Fibroblast of lung (primary cell): ENCODE measurements around the gene HSF4. TPM values are rescaled to one million over a fixed set of nuclear protein-coding genes. Genes with fewer than 3 reads are reported as not detected.

Experiments used
- DNase-seq, 2 donors: peaks; one replicate each; pipeline versions ENCODE4 v3.0.0 to v3.0.0-alpha.2; 2010; ENCODE audit warnings: low read depth in 2 of 2
- H2AFZ ChIP-seq: 2 replicates; pipeline ENCODE4 v1.5.1; 2012; ENCODE audit warnings: low read length, control low read depth, inconsistent platforms
- H3K27ac ChIP-seq: 2 replicates; pipeline ENCODE4 v1.5.1; 2011; ENCODE audit warnings: low read length, control low read depth; ENCODE audit not compliant: insufficient read depth
- H3K27me3 ChIP-seq: 2 replicates; pipeline ENCODE4 v1.5.1; 2011; ENCODE audit warnings: mild to moderate bottlenecking, low read length; ENCODE audit not compliant: control insufficient read depth, insufficient read depth
- H3K36me3 ChIP-seq: 2 replicates; pipeline ENCODE4 v1.5.1; 2011; ENCODE audit warnings: low read length; ENCODE audit not compliant: control insufficient read depth, insufficient read depth
- H3K4me1 ChIP-seq: 2 replicates; pipeline ENCODE4 v1.5.1; 2011; ENCODE audit warnings: low read length; ENCODE audit not compliant: control insufficient read depth, insufficient read depth; ENCODE audit errors: extremely low read depth
- H3K4me2 ChIP-seq: 2 replicates; pipeline ENCODE4 v1.5.1; 2011; ENCODE audit warnings: low read length, control low read depth; ENCODE audit not compliant: insufficient read depth; ENCODE audit errors: extremely low read depth
- H3K4me3 ChIP-seq, 4 experiments: fragments of 200-600 bp in 1 of 4; sonication (generic) in 1 of 4; replicated peaks in 1 of 4; 2 replicates each; pipeline ENCODE4 v1.5.1; 2011 to 2016; ENCODE audit warnings: low read length in 4 of 4, low read depth in 3 of 4, mild to moderate bottlenecking in 3 of 4, control low read depth in 2 of 4, inconsistent platforms in 1 of 4, mixed read lengths in 1 of 4; ENCODE audit not compliant: insufficient read depth in 1 of 4; ENCODE audit errors: control extremely low read depth in 1 of 4
- H3K79me2 ChIP-seq: 2 replicates; pipeline ENCODE4 v1.5.1; 2012; ENCODE audit warnings: mild to moderate bottlenecking, low read length, inconsistent platforms; ENCODE audit not compliant: control insufficient read depth, insufficient read depth
- H3K9ac ChIP-seq: 2 replicates; pipeline ENCODE4 v1.5.1; 2011; ENCODE audit warnings: mild to moderate bottlenecking, low read length, control low read depth; ENCODE audit not compliant: insufficient read depth
- H3K9me3 ChIP-seq: 2 replicates; pipeline ENCODE4 v1.5.1; 2012; ENCODE audit warnings: low read depth, low read length; ENCODE audit not compliant: control insufficient read depth, insufficient read depth
- H4K20me1 ChIP-seq: 2 replicates; pipeline ENCODE4 v1.5.1; 2011; ENCODE audit warnings: low read length; ENCODE audit not compliant: control insufficient read depth, insufficient read depth; ENCODE audit errors: extremely low read depth
- CTCF ChIP-seq, 2 donors: IDR thresholded peaks in 1 of 2; conservative IDR thresholded peaks in 1 of 2; 1 replicate in 1 of 2; 2 replicates in 1 of 2; pipeline ENCODE4 v1.5.1; 2011 to 2012; ENCODE audit warnings: low read length in 2 of 2, control low read depth in 1 of 2, inconsistent platforms in 1 of 2, low read depth in 1 of 2, mild to moderate bottlenecking in 1 of 2
- EZH2 ChIP-seq: IDR thresholded peaks from 2 replicates; pipeline ENCODE4 v1.5.1; 2012; ENCODE audit warnings: low read length, control low read depth, mild to moderate bottlenecking; ENCODE audit errors: missing control alignments
- polyA plus RNA-seq, 2 donors: library from polyadenylated mRNA; depleted of rRNA in 1 of 2; stranded (reverse) in 1 of 2; unstranded in 1 of 2; fragments of >200 nt; gene quantifications; 2 replicates each; pipeline ENCODE4 v1.2.1, GENCODE V29; 2011 to 2012; ENCODE audit warnings: missing spikeins in 1 of 2
- total RNA-seq: library from RNA; depleted of rRNA; stranded (reverse); fragments of >200 nt; gene quantifications from 2 replicates; pipeline ENCODE4 v1.2.1, GENCODE V29; 2014

HSF4 gene
- total and polyA plus RNA-seq, 2 donors (not counting 1 experiment from before 2014, with no cell fraction given): 6.4 to 25.8 TPM

- Histone ChIP-seq H4K20me1 (no peaks in the 10 kb centered on the region), H3K79me2 (peaks cover 21% of the 10 kb centered on the region), H3K27ac (no peak overlapping the region), H3K9me3 (no peaks in the 10 kb centered on the region), H3K4me2 (no peak overlapping the region), H3K36me3 (peaks cover 51% of the 10 kb centered on the region), H3K9ac (no peak overlapping the region), H3K4me1 (peaks cover 9% of the 10 kb centered on the region), H3K27me3 (no peaks in the 10 kb centered on the region), H2AFZ (no peak overlapping the region), H3K4me3 (no peak overlapping the region)
- TF ChIP-seq CTCF (conservative IDR thresholded peaks at IDR 0.05 in 1 of 2, IDR thresholded peaks at IDR 0.05 in 1 of 2; ENCODE audit: low read depth in 1 of 2, low read length in 2 of 2): no peak
- TF ChIP-seq EZH2: no peak
- DNase-seq: no peak
These were observed 33.2 kb downstream of the HSF4 start for GRCh38 chr16:67197704-67198103.

- H3K9ac ChIP-seq: no peak overlapping the region
- H3K4me1 ChIP-seq: peaks cover 3% of the 10 kb centered on the region
- no peak overlapping the region for H3K27ac ChIP-seq
- no peaks in the 10 kb centered on the region for H4K20me1 ChIP-seq
- H3K4me2 ChIP-seq: no peak overlapping the region
- H3K9me3 ChIP-seq: no peaks in the 10 kb centered on the region
- peaks cover 53% of the 10 kb centered on the region for H3K36me3 ChIP-seq
- H3K79me2 ChIP-seq: peaks cover 15% of the 10 kb centered on the region
- TF ChIP-seq EZH2 (no peak), CTCF (conservative IDR thresholded peaks at IDR 0.05 in 1 of 2, IDR thresholded peaks at IDR 0.05 in 1 of 2; ENCODE audit: low read depth in 1 of 2, low read length in 2 of 2) (peak; percentile 59 to 71)
- no peak overlapping the region for H3K4me3 ChIP-seq
- no peak overlapping the region for H2AFZ ChIP-seq
- peak; percentile 24 to 54 for DNase-seq
- H3K27me3 ChIP-seq: no peaks in the 10 kb centered on the region
These were observed 33.7 kb downstream of the HSF4 start for GRCh38 chr16:67198238-67198734.

GRCh38 chr16:67199011-67199807, 34.7 kb downstream of the HSF4 start, which contains the start of gene ELMO3:
TSS of gene ELMO3 (plus strand) at chr16:67199131. CDS start at chr16:67199327, 196 bp downstream.
- Histone ChIP-seq H3K4me1 (no peaks in the 10 kb centered on the region), H3K4me2 (no peak within 1 kb of the TSS), H3K9me3 (no peaks in the 10 kb centered on the region), H2AFZ (no peak within 1 kb of the TSS), H3K79me2 (peaks cover 6% of the 10 kb centered on the region), H3K9ac (no peak within 1 kb of the TSS), H4K20me1 (no peaks in the 10 kb centered on the region), H3K27ac (no peak within 1 kb of the TSS), H3K27me3 (no peaks in the 10 kb centered on the region), H3K4me3 (no peak within 1 kb of the TSS), H3K36me3 (peaks cover 54% of the 10 kb centered on the region)
- no peak for DNase-seq
- peak in 1 of 2 donors; percentile 36 for TF ChIP-seq CTCF (conservative IDR thresholded peaks at IDR 0.05 in 1 of 2, IDR thresholded peaks at IDR 0.05 in 1 of 2; ENCODE audit: low read depth in 1 of 2, low read length in 2 of 2)
- no peak for TF ChIP-seq EZH2
